IPS-11a (cell line): Measurements from ENCODE around the gene BLOC1S5.
"Not testable (repeated sequence)": the region's sequence is repeated elsewhere in the genome, so short reads cannot be mapped to it uniquely, and the experiment has no call there.

Experiments
- H3K4me3 ChIP-seq: one replicate; pipeline ENCODE4 v1.5.1; 2013; ENCODE audit warnings: low read depth, low read length, control low read depth

BLOC1S5 gene

DNA sequence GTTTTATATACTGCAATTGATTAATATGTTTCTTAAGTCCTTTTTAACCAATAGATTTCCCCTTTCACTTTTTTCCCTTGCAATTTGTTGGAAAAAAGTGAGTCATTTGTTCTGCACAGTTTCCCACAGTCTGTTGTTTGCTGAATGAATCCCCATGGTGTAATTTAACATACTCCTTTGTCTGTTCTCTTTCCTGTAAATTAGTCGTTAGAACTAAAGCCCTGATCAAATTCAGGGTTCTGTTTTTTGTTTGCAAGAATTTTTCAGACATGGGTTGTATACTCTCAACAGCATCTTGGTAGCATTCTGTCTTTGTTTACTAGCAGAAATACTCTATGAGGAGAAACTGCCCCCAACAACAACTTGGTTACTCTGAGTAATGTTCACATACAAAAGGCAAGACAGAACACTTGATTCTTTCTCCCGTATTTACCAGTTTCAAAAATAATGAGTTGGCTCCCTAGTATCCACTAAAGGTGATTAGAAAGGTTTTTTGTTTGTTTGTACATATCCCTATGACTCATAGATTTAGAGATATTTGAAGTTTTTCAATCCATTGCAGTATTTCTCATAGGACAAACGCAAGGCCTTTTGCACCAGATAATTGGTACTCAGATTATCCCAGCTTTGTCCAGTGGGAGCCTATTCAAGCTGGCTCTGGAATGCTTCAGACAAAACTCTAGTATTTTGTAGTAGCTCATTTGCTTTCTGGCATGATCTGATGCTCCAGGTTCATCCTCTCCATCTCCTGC lies 16.5 kb downstream of the BLOC1S5 start:
- no peak overlapping the region for H3K4me3 ChIP-seq

DNA sequence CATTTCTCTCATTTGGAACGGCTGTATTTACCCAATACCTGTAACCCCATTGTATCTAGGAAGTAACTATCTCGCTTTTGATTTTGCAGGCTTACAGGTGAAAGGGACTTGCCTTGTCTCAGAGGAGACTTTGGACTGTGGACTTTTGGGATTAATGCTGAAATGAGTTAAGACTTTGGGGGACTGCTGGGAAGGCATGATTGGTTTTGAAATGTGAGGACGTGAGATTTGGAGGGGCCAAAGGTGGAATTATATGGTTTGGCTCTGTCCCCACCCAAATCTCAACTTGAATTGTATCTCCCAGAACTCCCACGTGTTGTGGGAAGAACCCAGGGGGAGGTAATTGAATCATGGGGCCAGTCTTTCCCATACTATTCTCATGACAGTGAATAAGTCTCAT lies 18.4 kb downstream of the BLOC1S5 start:
- H3K4me3 ChIP-seq = not testable (repeated sequence)

DNA sequence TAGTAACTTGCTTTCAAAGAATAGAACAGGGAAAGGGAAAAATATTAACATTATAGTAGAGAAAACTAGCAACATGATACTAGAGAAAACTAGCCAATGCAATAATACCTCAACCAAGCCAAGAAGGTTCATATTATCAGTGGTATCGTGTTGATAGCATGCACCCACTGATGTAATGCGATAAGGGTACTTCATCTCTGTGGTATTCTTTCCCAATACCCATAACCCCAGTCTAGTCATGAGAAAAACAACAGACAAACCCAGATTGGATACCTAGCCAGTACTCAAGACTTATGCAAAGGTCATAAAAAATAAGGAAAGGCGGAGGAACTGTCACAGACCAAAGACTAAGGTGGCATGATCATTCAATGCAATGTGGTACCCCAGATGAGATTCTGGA lies 21.0 kb downstream of the BLOC1S5 start:
- H3K4me3 ChIP-seq = no peak overlapping the region

DNA sequence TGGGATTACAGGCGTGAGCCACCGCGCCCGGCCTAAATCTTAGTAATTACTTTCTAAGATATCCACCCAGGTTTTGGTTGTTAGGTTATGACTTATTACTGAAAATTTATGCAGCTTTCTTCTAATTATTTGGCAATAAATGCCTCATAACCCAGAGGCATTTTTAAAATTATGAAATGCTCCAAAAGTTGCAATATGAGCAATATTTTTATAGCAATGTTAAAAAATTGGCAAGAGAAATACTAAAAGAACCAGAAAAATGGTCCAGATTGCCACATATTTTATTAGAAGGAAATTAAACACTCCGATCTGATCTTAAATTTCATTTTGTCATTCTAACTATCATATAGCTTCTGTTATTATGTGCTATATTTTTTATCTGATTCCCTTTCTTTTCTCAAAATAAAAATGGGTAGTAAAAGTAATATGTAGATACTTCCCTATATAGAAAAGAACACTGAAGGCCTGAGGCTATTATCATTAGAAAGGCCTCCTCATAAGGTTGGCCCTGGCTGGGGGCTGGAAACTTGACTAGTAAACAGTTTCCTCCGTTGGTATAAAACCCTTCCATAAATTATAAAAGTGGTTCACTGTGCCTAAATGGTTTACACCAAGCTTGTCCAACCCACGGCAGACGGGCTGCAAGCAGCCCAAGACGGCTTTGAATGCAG lies 22.1 kb downstream of the BLOC1S5 start:
- no peak overlapping the region for H3K4me3 ChIP-seq

DNA sequence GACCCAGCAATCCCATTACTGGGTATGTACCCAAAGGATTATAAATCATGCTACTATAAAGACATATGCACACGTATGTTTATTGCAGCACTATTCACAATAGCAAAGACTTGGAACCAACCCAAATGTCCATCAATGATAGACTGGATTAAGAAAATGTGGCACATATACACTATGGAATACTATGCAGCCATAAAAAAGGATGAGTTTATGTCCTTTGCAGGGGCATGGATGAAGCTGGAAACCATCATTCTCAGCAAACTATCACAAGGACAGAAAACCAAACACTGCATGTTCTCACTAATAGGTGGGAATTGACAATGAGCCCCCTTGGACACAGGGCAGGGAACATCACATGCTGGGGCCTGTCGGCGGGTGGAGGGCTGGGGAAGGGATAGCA lies 30.1 kb downstream of the BLOC1S5 start:
- H3K4me3 ChIP-seq = not testable (repeated sequence)

DNA sequence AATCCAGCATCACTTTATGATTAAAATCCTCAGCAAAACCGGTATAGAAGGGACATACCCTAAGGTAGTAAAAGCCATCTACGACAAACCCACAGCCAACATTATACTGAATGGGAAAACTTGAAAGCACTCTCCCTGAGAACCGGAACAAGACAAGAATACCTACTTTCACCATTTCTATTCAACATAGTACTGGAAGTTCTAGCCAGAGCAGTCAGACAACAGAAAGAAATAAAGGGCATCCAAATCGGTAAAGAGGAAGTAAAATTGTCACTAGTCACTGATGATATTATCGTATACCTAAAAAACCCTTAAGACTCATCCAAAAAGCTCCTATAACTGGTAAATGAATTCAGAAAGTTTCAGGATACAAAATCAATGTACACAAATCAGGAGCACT lies 33.3 kb downstream of the BLOC1S5 start:
- no peak overlapping the region for H3K4me3 ChIP-seq

DNA sequence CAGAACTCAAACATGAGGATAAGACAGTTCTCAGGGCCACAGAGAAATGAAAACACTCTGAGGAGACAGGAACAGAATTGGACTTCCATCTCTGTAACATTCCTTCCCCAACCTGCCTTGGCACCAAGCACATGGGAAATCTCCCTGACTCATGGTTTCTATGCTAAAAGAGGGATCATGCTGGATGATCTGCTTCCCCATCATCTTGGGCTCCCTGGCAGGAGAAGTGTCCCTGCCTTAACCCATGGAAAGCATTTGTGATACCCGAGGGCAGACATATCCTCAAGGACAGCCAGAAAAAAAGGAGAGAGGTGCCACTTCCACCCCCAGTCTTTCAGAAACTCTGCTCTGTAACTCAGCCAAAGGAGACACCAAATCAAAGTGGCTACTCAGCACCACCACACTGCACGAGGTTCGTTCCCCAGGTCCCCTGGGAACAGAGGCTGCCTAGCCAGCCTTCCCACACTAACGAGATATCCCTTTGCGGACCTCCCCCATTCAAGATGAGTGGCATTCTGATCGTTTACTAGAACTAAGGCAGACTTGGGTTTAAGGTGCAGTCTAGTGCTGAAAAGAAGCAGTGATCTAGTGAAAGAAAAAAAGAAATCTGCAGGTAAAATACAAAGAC lies 34.8 kb downstream of the BLOC1S5 start:
- H3K4me3 ChIP-seq = no peak overlapping the region

DNA sequence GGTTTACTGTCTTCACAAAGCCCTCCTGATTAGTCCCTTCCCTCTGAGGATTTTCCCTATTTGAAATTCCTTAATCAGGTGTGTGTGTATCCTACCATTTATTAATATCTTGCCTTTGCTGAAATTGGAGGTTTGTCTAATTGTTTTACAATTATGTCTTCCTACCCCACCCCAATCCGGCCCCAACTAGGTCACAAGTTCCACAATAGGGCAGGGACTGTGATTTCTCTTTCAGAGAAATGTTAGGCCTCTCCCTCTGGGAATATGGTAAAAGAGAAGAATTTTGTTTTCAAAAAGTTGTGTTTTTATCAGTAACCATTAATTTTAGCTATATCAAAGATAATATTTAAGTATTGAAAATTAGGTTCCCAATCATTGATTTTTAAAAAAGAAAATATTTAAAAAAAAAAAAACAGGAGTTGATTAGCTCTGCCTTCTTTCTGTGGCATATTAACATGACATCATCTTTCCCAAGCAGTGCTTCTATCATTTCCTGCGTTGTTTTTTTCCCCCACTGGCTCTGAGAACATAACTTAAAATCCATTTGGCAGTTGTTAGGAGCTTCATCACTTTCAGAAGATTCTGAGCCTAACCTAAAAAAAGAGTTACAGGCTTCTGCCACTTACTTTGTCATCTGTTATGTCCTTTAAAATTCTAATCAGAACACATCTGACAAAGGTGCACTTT lies 36.1 kb downstream of the BLOC1S5 start:
- H3K4me3 ChIP-seq = no peak overlapping the region

DNA sequence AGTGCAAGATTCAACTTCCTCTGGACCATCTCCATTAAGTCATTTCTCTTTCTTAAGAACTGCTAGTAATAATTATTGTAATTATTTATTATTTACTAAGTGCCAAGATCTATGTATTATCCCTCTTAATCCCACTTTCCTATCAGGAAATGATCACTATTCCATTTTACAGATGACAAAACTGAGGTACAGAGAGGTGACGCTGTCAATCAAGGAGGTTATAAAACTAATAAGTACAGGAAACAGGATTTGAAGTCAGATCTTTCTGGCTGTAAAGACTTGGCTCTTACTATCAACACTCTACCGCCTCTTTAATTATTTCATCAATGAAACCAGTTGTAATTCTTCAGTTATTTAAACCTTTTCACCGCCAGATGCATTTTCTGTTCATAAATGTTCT lies 37.4 kb downstream of the BLOC1S5 start:
- no peak overlapping the region for H3K4me3 ChIP-seq

DNA sequence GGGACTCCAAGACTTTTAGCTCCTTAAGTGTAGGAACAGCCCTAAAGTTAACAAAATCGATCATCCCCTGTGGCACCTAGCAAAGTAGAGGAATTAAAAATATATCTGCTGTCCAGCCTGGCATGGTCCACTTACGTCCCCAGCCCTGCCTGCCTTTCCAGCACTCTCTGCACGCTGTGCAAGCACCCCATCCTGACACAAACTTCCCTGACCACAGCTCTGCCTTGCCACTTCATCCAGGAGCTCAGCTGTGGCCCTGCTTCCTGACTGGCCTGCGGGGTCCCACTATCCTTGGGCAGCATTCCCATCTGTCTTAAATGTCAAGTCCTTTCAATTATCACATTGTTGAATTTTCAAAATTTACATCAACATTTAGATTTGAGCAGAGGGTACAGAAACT lies 39.0 kb downstream of the BLOC1S5 start:
- H3K4me3 ChIP-seq = no peak overlapping the region

DNA sequence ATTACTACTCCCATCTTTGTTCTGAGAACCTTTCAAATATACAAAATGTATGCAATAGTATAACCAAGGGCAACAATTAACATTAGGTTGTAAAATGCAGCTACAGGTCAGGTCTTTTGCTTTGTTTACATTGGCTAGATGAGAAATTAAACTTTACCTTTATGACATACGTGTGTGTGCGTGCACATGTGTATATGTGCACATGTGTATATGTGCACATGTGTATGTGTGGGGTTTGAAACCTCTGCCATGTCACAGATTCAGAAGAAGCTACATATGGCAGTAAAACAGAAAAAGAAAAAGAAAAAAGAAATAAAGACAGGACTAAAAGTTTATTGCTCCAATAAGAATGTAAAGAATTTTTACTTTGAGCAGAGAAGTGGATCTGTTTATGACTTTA lies 40.6 kb downstream of the BLOC1S5 start:
- H3K4me3 ChIP-seq = no peak overlapping the region

DNA sequence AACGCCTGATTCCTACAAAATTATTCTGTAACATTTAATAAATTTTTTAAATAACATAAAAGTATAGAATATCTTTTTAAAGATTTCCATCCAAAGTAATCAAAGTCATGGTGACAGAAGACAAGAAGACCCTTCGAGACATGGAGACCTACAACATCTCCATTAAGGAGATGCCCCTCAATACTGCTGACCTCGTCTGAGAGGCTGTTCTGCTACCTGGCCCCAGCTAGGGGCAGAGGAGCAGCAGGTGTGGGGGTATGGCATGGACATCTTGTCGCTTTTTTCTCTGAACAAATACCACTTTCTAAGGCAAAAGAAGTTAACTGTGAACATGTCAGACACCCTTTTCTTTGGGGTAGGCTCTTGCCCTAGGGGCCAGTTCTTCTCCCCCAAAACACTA lies 44.1 kb downstream of the BLOC1S5 start:
- H3K4me3 ChIP-seq = no peak overlapping the region

DNA sequence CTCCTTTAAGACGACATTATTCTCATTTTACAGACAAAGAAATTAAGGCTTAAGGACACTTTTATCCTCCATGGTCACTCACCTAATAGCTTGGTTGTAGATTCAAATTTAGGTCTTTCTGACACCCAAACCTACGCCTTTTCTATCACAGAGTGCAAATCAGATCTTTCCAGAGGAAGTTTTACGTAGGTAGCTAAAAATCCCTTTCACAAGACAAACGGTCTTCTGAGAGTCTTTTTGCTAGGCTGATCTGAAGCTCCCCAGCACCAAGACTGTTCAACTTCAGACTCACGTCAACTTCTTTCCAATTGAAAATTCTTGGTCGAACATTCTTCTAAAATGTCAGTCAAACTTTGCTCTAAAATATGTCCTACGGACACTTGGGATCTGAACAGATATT lies 46.5 kb downstream of the BLOC1S5 start:
- no peak overlapping the region for H3K4me3 ChIP-seq

DNA sequence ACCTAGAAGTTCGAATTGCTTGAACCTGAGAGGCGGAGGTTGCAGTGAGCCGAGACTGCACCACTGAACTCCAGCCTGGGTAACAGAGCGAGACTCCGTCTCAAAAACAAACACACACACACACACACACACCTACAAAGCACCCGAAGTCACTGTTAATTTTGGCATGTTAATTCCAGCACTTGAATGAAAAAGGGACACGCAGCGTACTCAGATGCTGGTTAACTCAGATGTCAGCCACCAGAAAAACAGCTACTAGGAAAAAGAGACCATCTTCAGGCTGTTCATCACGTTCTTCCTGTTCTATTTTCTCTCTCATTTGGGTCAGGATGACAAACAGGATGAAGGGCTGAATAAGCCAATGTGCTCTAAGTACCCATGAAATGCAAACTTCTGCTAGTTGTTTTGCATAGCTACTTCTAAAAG lies 46.9 kb downstream of the BLOC1S5 start:
- H3K4me3 ChIP-seq = no peak overlapping the region

DNA sequence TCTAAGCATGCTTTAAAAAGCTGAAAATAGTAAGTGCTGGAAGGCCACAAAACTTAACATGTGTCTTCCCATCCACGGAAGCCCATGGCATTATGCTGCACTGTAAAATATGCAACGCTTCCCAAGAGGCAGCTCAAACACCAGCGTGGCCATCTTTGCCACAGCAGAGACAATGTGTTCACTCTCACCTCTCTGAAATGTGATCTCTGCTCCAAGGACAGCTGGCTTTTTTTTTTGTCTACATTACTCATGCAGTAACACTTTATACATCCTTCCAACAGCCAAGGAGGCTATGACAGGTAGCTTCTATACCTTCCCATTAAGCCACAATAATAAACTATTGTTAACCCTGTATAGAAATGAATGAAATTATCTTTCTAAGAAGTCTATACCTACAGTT lies 49.2 kb downstream of the BLOC1S5 start:
- no peak overlapping the region for H3K4me3 ChIP-seq

DNA sequence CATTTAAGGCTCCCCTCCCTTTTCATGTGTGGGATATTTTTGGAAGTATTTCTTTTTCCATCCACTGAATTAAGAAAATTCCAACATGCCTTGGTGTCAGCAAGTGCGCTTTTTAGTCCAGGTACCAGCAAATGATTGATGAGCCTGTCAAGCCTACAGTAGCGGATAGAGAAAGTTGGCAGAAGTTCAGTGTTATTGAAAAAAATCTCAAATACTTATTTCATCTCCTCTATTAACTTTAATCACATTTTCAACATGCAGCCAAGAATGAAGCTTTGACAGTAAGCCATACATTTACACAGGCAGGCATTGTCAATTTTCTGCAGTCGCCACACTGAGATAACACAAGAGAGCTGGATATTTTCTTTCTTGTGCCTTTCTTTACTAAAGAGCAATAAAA lies 50.4 kb downstream of the BLOC1S5 start:
- H3K4me3 ChIP-seq = no peak overlapping the region

DNA sequence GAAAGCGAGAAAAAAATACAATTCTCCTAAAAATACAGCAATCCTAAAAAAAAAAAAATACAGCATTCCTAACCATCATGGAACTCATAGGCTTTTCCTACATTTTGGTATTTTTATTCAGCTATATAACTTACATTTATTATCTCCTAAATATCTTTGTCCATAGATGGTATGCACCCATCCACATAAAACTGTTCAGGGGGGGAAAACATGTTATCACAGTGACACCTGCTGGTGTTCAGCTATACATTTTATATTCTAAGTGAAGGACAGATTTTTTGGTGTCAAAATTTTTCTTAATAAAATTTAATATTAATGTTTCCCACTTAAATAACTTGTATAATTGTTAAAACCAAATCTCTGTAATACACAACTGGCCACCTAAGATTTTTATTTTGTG lies 58.0 kb downstream of the BLOC1S5 start:
- H3K4me3 ChIP-seq = no peak overlapping the region

DNA sequence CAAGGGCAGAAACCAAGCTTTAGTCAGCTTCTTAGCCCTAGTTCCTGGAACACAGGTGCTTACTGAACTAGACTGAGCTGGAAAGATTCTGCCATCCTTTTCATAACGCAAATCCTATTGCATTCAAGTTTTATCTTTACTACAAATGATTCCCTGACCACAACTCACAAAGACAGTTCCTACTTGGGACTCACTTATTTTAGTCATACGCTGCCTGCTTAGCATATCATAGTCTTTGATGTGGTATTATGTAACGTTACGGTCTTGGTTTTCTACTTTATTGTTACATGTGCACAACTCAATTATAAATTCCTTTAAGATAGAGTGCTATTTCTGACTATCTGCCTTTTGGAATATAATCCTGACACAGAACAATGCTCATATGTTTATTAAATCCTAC lies 59.1 kb downstream of the BLOC1S5 start:
- no peak overlapping the region for H3K4me3 ChIP-seq

DNA sequence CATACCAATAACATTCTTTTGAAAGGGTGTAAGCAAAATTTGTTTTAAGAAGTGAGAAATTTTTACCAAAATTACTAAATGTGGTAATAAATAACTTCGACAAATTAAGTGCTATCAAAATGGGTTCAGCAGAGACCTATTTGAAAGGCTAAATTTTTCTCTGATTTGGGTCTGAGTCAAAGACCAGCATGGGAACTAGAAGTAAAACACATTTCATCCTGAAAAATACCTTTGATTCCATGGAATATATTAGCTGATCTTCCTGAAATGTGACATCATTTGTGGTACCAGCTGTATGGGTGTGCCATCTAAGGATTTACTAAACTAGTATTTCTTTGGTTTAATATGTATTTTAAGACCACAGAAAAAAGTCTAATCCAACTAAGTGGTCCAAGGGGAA lies 63.6 kb downstream of the BLOC1S5 start:
- H3K4me3 ChIP-seq = no peak overlapping the region

DNA sequence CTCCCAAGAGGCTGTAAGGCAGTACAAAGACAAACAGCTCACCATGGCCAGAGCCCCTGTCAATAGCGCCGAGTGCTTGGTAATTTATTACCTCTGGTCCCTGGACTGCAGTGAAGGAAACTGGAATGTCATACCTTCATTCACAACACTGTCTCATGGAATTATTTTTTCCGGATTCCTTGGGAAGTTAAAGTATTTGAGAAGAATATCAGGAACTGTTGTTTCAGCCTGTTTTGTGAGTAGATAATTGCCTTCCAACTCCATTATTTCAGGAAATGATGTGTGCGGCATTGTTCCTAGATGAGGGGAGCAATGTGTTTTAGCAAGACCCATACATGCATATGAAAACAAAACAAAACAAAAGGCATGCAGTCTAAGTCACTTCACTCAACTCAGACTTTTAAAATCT lies 64.0 kb downstream of the BLOC1S5 start:
- no peak overlapping the region for H3K4me3 ChIP-seq

DNA sequence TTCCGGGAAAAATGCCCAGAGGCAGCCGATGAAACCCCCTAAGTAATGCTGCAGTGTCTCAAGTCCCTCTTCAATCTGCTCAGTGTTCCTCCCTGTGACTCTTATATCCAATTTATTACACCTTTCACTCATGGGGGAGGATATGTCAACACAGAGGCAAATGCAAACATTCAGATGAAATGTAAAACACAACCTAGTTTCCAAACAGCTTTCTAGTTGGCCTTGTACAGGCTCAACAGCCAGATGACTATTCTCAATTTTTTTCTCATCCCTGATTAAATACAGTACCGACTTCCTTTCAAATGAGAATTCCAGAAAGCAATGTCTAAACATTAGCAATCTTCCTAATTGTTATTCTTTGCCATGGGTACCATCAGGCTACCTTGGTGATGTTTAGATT lies 65.0 kb downstream of the BLOC1S5 start:
- H3K4me3 ChIP-seq = no peak overlapping the region
